G401.6 (cell line): ENCODE measurements around the gene SCTR.

ENCODE experiments used
- FAIRE-seq: peaks from 2 replicates; lab custom pipeline; 2012; peaks lifted over from hg19 to GRCh38; lab: Jason Lieb, UNC

The SCTR gene

GRCh38 chr2:119523383-119523951 is 816 bp downstream of the SCTR start:
- FAIRE-seq = no peak

- no peak for FAIRE-seq
These were observed 1.6 kb downstream of the SCTR start for GRCh38 chr2:119522671-119523070.

- no peak for FAIRE-seq
These were observed 2.7 kb downstream of the SCTR start for GRCh38 chr2:119521433-119522050.

GRCh38 chr2:119520696-119521432 is 3.4 kb downstream of the SCTR start:
- no peak for FAIRE-seq

GRCh38 chr2:119519057-119519408 is 5.2 kb downstream of the SCTR start:
- no peak for FAIRE-seq

- no peak for FAIRE-seq
These were observed 5.8 kb downstream of the SCTR start for GRCh38 chr2:119518401-119519056.

- no peak for FAIRE-seq
These were observed 6.8 kb downstream of the SCTR start for GRCh38 chr2:119517433-119517832.

- FAIRE-seq = no peak
These were observed 8.2 kb downstream of the SCTR start for GRCh38 chr2:119516121-119516520.

- no peak for FAIRE-seq
These were observed 10.5 kb downstream of the SCTR start for GRCh38 chr2:119513832-119514231.

GRCh38 chr2:119512946-119513345 is 11.3 kb downstream of the SCTR start:
- no peak for FAIRE-seq

- FAIRE-seq = no peak
These were observed 12.3 kb downstream of the SCTR start for GRCh38 chr2:119511989-119512388.

- no peak for FAIRE-seq
These were observed 15.5 kb downstream of the SCTR start for GRCh38 chr2:119508756-119509155.

- FAIRE-seq = no peak
These were observed 27.6 kb downstream of the SCTR start for GRCh38 chr2:119496682-119497081.

GRCh38 chr2:119495948-119496347 is 28.3 kb downstream of the SCTR start:
- FAIRE-seq = no peak

- no peak for FAIRE-seq
These were observed 30.0 kb downstream of the SCTR start for GRCh38 chr2:119494163-119494790.

GRCh38 chr2:119491776-119492525 is 32.3 kb downstream of the SCTR start:
- FAIRE-seq = peak; percentile 87

- FAIRE-seq = no peak
These were observed 33.6 kb downstream of the SCTR start for GRCh38 chr2:119490653-119491195.

GRCh38 chr2:119490106-119490505 is 34.2 kb downstream of the SCTR start:
- no peak for FAIRE-seq

GRCh38 chr2:119489232-119489952 is 34.9 kb downstream of the SCTR start:
- no peak for FAIRE-seq

- FAIRE-seq = no peak
These were observed 35.8 kb downstream of the SCTR start for GRCh38 chr2:119488245-119489214.
